ENCODE data around the gene CCDC152. TPM values are rescaled to one million over a fixed set of nuclear protein-coding genes. Genes with fewer than 3 reads are reported as not detected.
"Not testable (repeated sequence)": the region's sequence is repeated elsewhere in the genome, so short reads cannot be mapped to it uniquely, and the experiment has no call there.

The CCDC152 gene
- total RNA-seq, 1 donor from 2014 or later, result not detected

DNA sequence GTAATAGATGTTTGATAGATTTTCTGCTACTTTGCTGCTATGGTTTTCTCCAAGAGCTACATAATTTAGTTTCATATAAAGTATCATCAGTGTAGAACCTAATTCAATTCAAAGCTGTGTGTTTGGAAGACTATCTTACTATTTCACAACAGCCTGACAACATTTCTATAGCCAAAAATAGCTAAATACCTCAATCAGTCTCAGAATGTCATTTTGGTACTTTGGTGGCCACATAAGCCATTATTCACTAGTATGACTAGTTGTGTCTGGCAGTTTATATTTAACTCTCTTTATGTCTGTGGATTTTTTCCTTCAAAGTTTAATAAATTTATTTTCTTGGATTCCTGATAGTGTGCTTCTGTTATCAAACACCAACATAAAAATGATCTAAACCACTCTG is 35.1 kb upstream of the CCDC152 start:
- Histone ChIP-seq H3K9me3 (no peaks in the 10 kb centered on the region), H3K4me1 (no peaks in the 10 kb centered on the region), H3K36me3 (peaks cover 0 to 6% of the 10 kb centered on the region in 2 donors), H3K27ac (no peak overlapping the region), H3K4me3 (no peak overlapping the region), H3K27me3 (no peaks in the 10 kb centered on the region)
- TF ChIP-seq CTCF (IDR thresholded peaks at IDR 0.05) (no peak), POLR2AphosphoS5 (IDR thresholded peaks at IDR 0.05; ENCODE audit: insufficient read depth in 1 of 2, low read depth in 1 of 2) (no peak), POLR2A (IDR thresholded peaks at IDR 0.05) (no peak)
- no peak for DNase-seq (ENCODE audit: extremely low spot score in 2 of 2)
- intact Hi-C loops (cut with DNase I), result no loop called here

GRCh38 chr5:42734531-42735058 is 22.0 kb upstream of the CCDC152 start:
- DNase-seq (ENCODE audit: extremely low spot score in 2 of 2); H3K9me3 ChIP-seq; intact Hi-C loops (cut with DNase I); H3K36me3 ChIP-seq; H3K4me3 ChIP-seq; H3K27me3 ChIP-seq; H3K4me1 ChIP-seq; H3K27ac ChIP-seq: not testable (repeated sequence)

- no peak for DNase-seq (ENCODE audit: extremely low spot score in 2 of 2)
- Histone ChIP-seq H3K27me3 (no peaks in the 10 kb centered on the region), H3K27ac (no peak overlapping the region), H3K9me3 (no peaks in the 10 kb centered on the region), H3K4me1 (no peaks in the 10 kb centered on the region), H3K4me3 (no peak overlapping the region), H3K36me3 (no peaks in the 10 kb centered on the region)
- intact Hi-C loops (cut with DNase I), result no loop called here
- TF ChIP-seq CTCF (IDR thresholded peaks at IDR 0.05) (no peak), POLR2AphosphoS5 (IDR thresholded peaks at IDR 0.05; ENCODE audit: insufficient read depth in 1 of 2, low read depth in 1 of 2) (no peak), POLR2A (IDR thresholded peaks at IDR 0.05) (no peak)
These were observed 15.7 kb upstream of the CCDC152 start for GRCh38 chr5:42740920-42741319.

- H3K27ac ChIP-seq, result no peak overlapping the region
- intact Hi-C loops (cut with DNase I), result no loop called here
- no peak for DNase-seq (ENCODE audit: extremely low spot score in 2 of 2)
- TF ChIP-seq POLR2AphosphoS5 (IDR thresholded peaks at IDR 0.05; ENCODE audit: insufficient read depth in 1 of 2, low read depth in 1 of 2) (no peak), POLR2A (IDR thresholded peaks at IDR 0.05) (no peak), CTCF (IDR thresholded peaks at IDR 0.05) (no peak)
- no peaks in the 10 kb centered on the region for H3K4me1 ChIP-seq
- H3K36me3 ChIP-seq, result no peaks in the 10 kb centered on the region
- no peaks in the 10 kb centered on the region for H3K27me3 ChIP-seq
- no peaks in the 10 kb centered on the region for H3K9me3 ChIP-seq
- H3K4me3 ChIP-seq, result no peak overlapping the region
These were observed 11.2 kb upstream of the CCDC152 start for GRCh38 chr5:42745426-42745825.

DNA sequence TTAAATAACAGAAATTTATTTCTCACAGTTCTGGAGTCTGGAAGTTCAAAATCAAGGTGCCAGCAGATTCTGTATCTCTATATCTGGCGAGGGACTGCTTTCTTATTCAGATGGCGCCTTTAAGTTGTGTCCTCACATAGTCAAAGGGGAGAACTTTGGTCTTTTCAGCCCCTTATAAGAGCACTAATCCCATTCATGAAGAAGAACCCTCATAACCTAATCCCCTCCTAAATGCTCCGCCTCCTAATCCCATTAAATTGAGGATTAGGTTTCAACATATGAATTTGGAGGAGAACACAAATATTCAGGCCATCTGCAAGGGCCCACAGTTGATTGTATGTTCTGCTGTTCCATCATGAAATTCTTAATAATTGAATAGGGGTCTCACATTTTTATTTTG is 10.8 kb upstream of the CCDC152 start:
- Histone ChIP-seq H3K27ac (no peak overlapping the region), H3K27me3 (no peaks in the 10 kb centered on the region), H3K4me3 (no peak overlapping the region), H3K9me3 (no peaks in the 10 kb centered on the region), H3K36me3 (no peaks in the 10 kb centered on the region), H3K4me1 (no peaks in the 10 kb centered on the region)
- DNase-seq (ENCODE audit: extremely low spot score in 2 of 2), result no peak
- intact Hi-C loops (cut with DNase I), result no loop called here
- TF ChIP-seq POLR2AphosphoS5 (IDR thresholded peaks at IDR 0.05; ENCODE audit: insufficient read depth in 1 of 2, low read depth in 1 of 2) (no peak), CTCF (IDR thresholded peaks at IDR 0.05) (no peak), POLR2A (IDR thresholded peaks at IDR 0.05) (no peak)

Measured in vagina (tissue), 2 donors.